Neural progenitor cell (in vitro differentiated cells): ENCODE measurements around the gene UBXN7. TPM values are rescaled to one million over a fixed set of nuclear protein-coding genes. Genes with fewer than 3 reads are reported as not detected.
"Not testable (repeated sequence)": the region's sequence is repeated elsewhere in the genome, so short reads cannot be mapped to it uniquely, and the experiment has no call there.

Source experiments
- DNase-seq: peaks from one replicate; pipeline ENCODE4 v3.0.0-alpha.2; 2016; ENCODE audit warnings: low spot score
- H2AFZ ChIP-seq: fragments of 200-600 bp; sonication (generic); replicated peaks from 2 replicates; pipeline ENCODE4 v1.6.1; 2016; ENCODE audit warnings: antibody characterized with exemption
- H3F3A ChIP-seq: fragments of 200-600 bp; sonication (generic); 2 replicates; pipeline ENCODE4 v1.6.1; 2016; ENCODE audit warnings: antibody characterized with exemption, low read depth
- H3K27ac ChIP-seq: fragments of 200-600 bp; sonication (generic); 2 replicates; pipeline ENCODE4 v1.5.1; 2016; ENCODE audit warnings: mild to moderate bottlenecking
- H3K27me3 ChIP-seq: fragments of 200-600 bp; sonication (generic); 2 replicates; pipeline ENCODE4 v1.6.1; 2016; ENCODE audit warnings: mild to moderate bottlenecking, moderate library complexity
- H3K36me3 ChIP-seq: fragments of 200-600 bp; sonication (generic); 2 replicates; pipeline ENCODE4 v1.5.1; 2016
- H3K4me1 ChIP-seq: fragments of 200-600 bp; sonication (generic); 2 replicates; pipeline ENCODE4 v1.6.1; 2016; ENCODE audit warnings: mixed run types
- H3K4me2 ChIP-seq: fragments of 200-600 bp; sonication (generic); 2 replicates; pipeline ENCODE4 v1.6.1; 2016
- H3K4me3 ChIP-seq: fragments of 200-600 bp; sonication (generic); 2 replicates; pipeline ENCODE4 v1.5.1; 2016
- H3K79me2 ChIP-seq: fragments of 200-600 bp; sonication (generic); 2 replicates; pipeline ENCODE4 v1.6.1; 2016; ENCODE audit warnings: low read depth
- H3K9ac ChIP-seq: fragments of 200-600 bp; sonication (generic); 2 replicates; pipeline ENCODE4 v1.6.1; 2016
- H3K9me3 ChIP-seq: fragments of 200-600 bp; sonication (generic); 2 replicates; pipeline ENCODE4 v1.5.1; 2016; ENCODE audit warnings: low read depth
- H4K20me1 ChIP-seq: fragments of 200-600 bp; sonication (generic); 2 replicates; pipeline ENCODE4 v1.6.1; 2016; ENCODE audit warnings: low read depth
- H3K27ac Mint-ChIP-seq: 3 replicates; pipeline ENCODE4 v1.8.0; 2021; ENCODE audit warnings: mixed read lengths
- H3K27me3 Mint-ChIP-seq: 2 replicates; pipeline ENCODE4 v1.8.0; 2022; ENCODE audit warnings: low read depth, mild to moderate bottlenecking, inconsistent platforms, moderate library complexity, mixed read lengths; ENCODE audit not compliant: insufficient read depth
- H3K36me3 Mint-ChIP-seq: 3 replicates; pipeline ENCODE4 v1.8.0; 2021; ENCODE audit warnings: mixed read lengths
- H3K4me1 Mint-ChIP-seq: 3 replicates; pipeline ENCODE4 v1.8.0; 2021; ENCODE audit warnings: mixed read lengths
- H3K4me3 Mint-ChIP-seq: 3 replicates; pipeline ENCODE4 v1.8.0; 2021; ENCODE audit warnings: mild to moderate bottlenecking, moderate library complexity, mixed read lengths
- H3K9me3 Mint-ChIP-seq: 3 replicates; pipeline ENCODE4 v1.8.0; 2020; ENCODE audit warnings: mixed read lengths
- CTCF ChIP-seq: fragments of 200-600 bp; sonication (generic); IDR thresholded peaks from 2 replicates; pipeline ENCODE4 v1.5.1; 2017; ENCODE audit warnings: antibody characterized with exemption, mild to moderate bottlenecking
- EZH2 ChIP-seq: fragments of 200-600 bp; sonication (generic); IDR thresholded peaks from 2 replicates; pipeline ENCODE4 v1.6.1; 2017; ENCODE audit warnings: antibody characterized with exemption, mild to moderate bottlenecking, moderate library complexity
- EZH2phosphoT487 ChIP-seq: fragments of 200-600 bp; sonication (generic); IDR thresholded peaks from 2 replicates; pipeline ENCODE4 v1.6.1; 2017; ENCODE audit warnings: antibody characterized with exemption
- total RNA-seq: library from RNA; depleted of rRNA; stranded (reverse); fragments of >200 nt; gene quantifications from 2 replicates; pipeline ENCODE4 v1.2.3, GENCODE V29; 2015; ENCODE audit warnings: low replicate concordance

The UBXN7 gene
- total RNA-seq, 1 donor from 2014 or later = 68.7 TPM

DNA sequence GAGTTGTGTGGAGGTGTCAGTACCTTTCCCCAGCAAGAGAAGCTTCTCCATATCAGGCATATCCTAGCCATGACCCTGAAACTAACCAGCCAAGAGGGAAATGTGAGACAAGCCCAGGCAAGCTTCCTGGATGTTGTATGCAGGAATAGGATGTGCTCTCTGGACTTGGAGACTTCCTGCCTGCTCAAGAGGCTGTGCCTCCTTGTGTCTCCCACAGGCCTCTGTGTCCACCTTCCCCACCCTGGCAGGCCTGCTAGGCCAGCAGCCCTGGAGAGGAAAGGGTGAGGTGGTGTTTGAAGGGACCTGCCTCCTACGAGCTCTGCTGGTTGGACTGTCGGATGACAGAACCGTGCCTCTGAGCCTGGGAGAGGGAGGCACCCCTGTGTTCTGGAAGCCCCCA, 112.1 kb downstream of the UBXN7 start:
- no peaks in the 10 kb centered on the region for H3K9me3 ChIP-seq
- no peak for TF ChIP-seq EZH2
- H3K27ac ChIP-seq = no peak overlapping the region
- Mint-ChIP-seq H3K9me3 (no peaks in the 10 kb centered on the region), H3K4me1 (peaks cover 5% of the 10 kb centered on the region), H3K27me3 (peaks cover 2% of the 10 kb centered on the region), H3K27ac (no peak overlapping the region), H3K36me3 (peaks cover 3% of the 10 kb centered on the region), H3K4me3 (no peak overlapping the region)
- H3K36me3 ChIP-seq = no peaks in the 10 kb centered on the region
- no peak overlapping the region for H3K4me3 ChIP-seq
- H3K27me3 ChIP-seq = no peaks in the 10 kb centered on the region
- no peaks in the 10 kb centered on the region for H4K20me1 ChIP-seq
- peaks cover 4% of the 10 kb centered on the region for H3K79me2 ChIP-seq
- DNase-seq = no peak
- H3K4me2 ChIP-seq = no peak overlapping the region
- H2AFZ ChIP-seq = no peak overlapping the region
- H3F3A ChIP-seq = peaks cover 11% of the 10 kb centered on the region
- no peaks in the 10 kb centered on the region for H3K4me1 ChIP-seq
- H3K9ac ChIP-seq = no peak overlapping the region

GRCh38 chr3:196317687-196318467, 114.3 kb downstream of the UBXN7 start, which contains the start of gene DYNLT2B:
TSS of gene DYNLT2B (minus strand) at chr3:196318240. CDS start at chr3:196318152, 88 bp downstream.
- Histone ChIP-seq H3K27me3 (no peaks in the 10 kb centered on the region), H4K20me1 (no peaks in the 10 kb centered on the region), H3K36me3 (no peaks in the 10 kb centered on the region), H3K4me1 (no peaks in the 10 kb centered on the region), H3F3A (peaks cover 11% of the 10 kb centered on the region), H3K4me2 (peak within 1 kb of the TSS; percentile 75), H3K4me3 (peak within 1 kb of the TSS; percentile 76), H2AFZ (peak within 1 kb of the TSS; percentile 77), H3K9me3 (no peaks in the 10 kb centered on the region), H3K27ac (no peak within 1 kb of the TSS), H3K79me2 (peaks cover 4% of the 10 kb centered on the region), H3K9ac (peak within 1 kb of the TSS; percentile 51)
- H3K9me3 Mint-ChIP-seq = no peaks in the 10 kb centered on the region
- H3K27me3 Mint-ChIP-seq = peaks cover 4% of the 10 kb centered on the region
- TF ChIP-seq EZH2 (no peak), CTCF (no peak), EZH2phosphoT487 (no peak)
- peaks cover 8% of the 10 kb centered on the region for H3K4me1 Mint-ChIP-seq
- peak; percentile 95 for DNase-seq
- peak within 1 kb of the TSS; percentile 96 for H3K4me3 Mint-ChIP-seq
- peaks cover 11% of the 10 kb centered on the region for H3K36me3 Mint-ChIP-seq
- peak within 1 kb of the TSS; percentile 87 for H3K27ac Mint-ChIP-seq

DNA sequence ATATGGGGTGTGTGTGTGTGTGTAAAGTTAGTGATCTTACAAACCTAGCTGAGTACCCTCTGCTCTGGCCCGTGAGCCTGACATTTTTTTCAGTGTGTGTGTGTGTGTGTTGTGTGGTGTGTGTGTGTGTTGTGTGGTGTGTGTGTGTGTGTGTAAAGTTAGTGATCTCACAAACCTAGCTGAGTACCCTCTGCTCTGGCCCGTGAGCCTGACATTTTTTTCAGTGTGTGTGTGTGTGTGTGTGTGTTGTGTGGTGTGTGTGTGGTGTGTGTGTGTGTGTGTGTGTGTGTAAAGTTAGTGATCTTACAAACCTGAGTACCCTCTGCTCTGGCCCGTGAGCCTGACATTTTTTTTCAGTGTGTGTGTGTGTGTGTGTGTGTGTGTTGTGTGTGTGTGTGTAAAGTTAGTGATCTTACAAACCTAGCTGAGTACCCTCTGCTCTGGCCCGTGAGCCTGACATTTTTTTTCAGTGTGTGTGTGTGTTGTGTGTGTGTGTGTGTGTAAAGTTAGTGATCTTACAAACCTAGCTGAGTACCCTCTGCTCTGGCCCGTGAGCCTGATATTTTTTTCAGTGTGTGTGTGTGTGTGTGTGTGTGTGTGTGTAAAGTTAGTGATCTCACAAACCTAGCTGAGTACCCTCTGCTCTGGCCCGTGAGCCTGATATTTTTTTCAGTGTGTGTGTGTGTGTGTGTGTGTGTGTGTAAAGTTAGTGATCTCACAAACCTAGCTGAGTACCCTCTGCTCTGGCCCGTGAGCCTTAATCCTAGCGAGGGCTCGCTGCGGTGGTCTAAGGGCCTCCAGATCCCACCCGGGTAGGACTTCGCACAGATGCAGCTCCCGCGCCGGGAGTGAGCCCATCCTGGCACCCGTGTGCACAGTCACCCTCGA, 115.2 kb downstream of the UBXN7 start:
- H3K36me3 ChIP-seq, H3K4me1 Mint-ChIP-seq, DNase-seq, H3K4me1 ChIP-seq, H3K9me3 ChIP-seq, H3K27me3 Mint-ChIP-seq, H4K20me1 ChIP-seq, H3K9me3 Mint-ChIP-seq, H3K27me3 ChIP-seq, H3K79me2 ChIP-seq, H3K27ac ChIP-seq: not testable (repeated sequence)
- peak overlapping the region; percentile 96 for H3K4me3 Mint-ChIP-seq
- H3K36me3 Mint-ChIP-seq = peaks cover 11% of the 10 kb centered on the region
- Histone ChIP-seq H3F3A (peaks cover 15% of the 10 kb centered on the region), H3K4me3 (peak overlapping the region; percentile 76), H3K9ac (peak overlapping the region; percentile 51), H2AFZ (peak overlapping the region; percentile 77), H3K4me2 (peak overlapping the region; percentile 75)
- H3K27ac Mint-ChIP-seq = peak overlapping the region; percentile 92

- H3K27ac Mint-ChIP-seq = no peak overlapping the region
- no peaks in the 10 kb centered on the region for H3K36me3 ChIP-seq
- H3K4me3 ChIP-seq = no peak overlapping the region
- H3K9me3 ChIP-seq = no peaks in the 10 kb centered on the region
- peaks cover 4% of the 10 kb centered on the region for H3K79me2 ChIP-seq
- DNase-seq = no peak
- peaks cover 4% of the 10 kb centered on the region for H3K27me3 Mint-ChIP-seq
- H3K27ac ChIP-seq = no peak overlapping the region
- no peaks in the 10 kb centered on the region for H4K20me1 ChIP-seq
- H3K27me3 ChIP-seq = no peaks in the 10 kb centered on the region
- no peak overlapping the region for H3K9ac ChIP-seq
- H3K4me1 ChIP-seq = no peaks in the 10 kb centered on the region
- H3K4me3 Mint-ChIP-seq = no peak overlapping the region
- peaks cover 8% of the 10 kb centered on the region for H3K4me1 Mint-ChIP-seq
- peaks cover 13% of the 10 kb centered on the region for H3K36me3 Mint-ChIP-seq
- TF ChIP-seq EZH2 (no peak), CTCF (no peak), EZH2phosphoT487 (no peak)
- no peak overlapping the region for H2AFZ ChIP-seq
- no peaks in the 10 kb centered on the region for H3K9me3 Mint-ChIP-seq
- peaks cover 15% of the 10 kb centered on the region for H3F3A ChIP-seq
- no peak overlapping the region for H3K4me2 ChIP-seq
These were observed 116.4 kb downstream of the UBXN7 start for GRCh38 chr3:196315821-196316220.
